Cardiac septum (tissue), 1 donor: ENCODE data around the gene PCYOX1L. TPM values are rescaled to one million over a fixed set of nuclear protein-coding genes. Genes with fewer than 3 reads are reported as not detected.
"Not testable (repeated sequence)": the region's sequence is repeated elsewhere in the genome, so short reads cannot be mapped to it uniquely, and the experiment has no call there.

Experiments used
- DNase-seq: peaks from one replicate; pipeline ENCODE4 v3.0.0-alpha.2; 2020; ENCODE audit warnings: low spot score
- intact Hi-C: fragments of 100-400 bp; cut with DNase I; formaldehyde crosslinking; loops from one replicate; pipeline ENCODE4 v1.14.0; 2022
- total RNA-seq: library from RNA; stranded (reverse); fragmentation: NEBNext Ultra II Directional; extraction: Animal tissue kit (Norgen Biotek cat#: 25700); gene quantifications from one replicate; pipeline ENCODE4 v1.2.1, GENCODE V29; 2021
- donor health status: DM: no; HTN: no; CAD: no.

Gene PCYOX1L
- total RNA-seq, 1 donor from 2014 or later: 4.3 TPM

DNA sequence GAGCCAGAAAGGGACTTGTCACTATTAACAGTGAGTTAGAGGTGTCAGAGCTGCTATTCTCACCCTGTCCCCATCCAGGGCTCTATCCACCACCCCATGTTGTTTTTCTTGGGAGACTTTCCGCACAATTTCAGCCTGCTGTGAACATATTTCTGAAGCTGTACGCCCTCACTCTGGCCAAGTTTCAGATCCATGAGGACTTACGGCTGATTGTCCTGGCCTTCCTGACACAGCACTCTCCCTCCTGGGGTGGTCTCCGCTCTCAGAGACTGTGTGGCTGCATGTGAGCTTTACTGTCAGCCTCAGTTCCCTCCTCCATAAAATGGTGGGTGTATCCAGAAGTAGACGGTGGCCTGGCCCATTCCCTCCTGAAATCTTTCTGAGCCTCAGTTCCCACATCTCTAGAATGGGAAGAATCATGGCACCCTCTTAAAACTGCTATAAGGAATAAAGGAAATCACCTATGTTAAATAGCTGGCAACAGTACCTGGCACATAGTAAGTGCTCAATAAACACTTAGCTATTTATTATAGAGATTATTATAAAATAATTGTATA, 22.1 kb downstream of the PCYOX1L start:
- intact Hi-C loops: loop anchor here (5.0 kb wide), 2 partner anchors 107 to 182 kb away; no protein-coding TSS in a partner anchor
- no peak for DNase-seq

GRCh38 chr5:149380466-149381121, 22.7 kb downstream of the PCYOX1L start:
- DNase-seq: peak; percentile 78

DNA sequence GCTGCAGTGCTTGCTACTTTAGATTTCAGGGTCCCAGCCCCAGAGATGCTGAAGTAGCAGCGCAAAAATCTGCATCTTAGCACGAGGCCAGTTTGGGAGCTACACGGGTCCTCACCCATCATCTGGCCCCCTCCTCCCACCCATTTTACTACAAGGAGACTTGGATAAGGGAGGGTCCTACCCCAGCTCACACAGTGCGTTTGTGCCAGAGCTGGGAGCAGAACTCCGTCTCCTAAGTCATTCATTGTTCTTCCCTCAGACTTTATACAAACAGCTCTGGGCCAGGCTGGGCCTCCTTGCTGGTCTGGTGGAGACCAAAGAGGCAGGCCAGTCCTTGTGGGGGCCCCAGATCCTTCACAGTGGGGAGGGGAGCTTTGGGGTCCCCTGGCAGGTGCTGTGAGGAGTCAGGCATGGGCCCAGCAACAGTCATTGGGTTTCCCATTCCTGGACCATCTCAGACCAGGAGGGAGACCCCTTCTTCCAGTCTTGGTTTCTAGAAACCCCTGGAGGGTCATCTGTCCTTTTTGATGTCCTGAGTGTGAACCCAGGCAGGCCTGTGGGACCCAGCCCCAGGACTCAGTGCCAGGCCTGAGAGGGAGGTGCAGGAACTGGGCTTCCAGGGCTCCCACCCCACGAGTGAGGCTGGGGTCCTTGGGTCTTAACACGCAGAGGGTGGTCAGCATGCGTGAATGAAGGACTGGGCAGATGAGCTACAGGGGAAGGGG, 23.6 kb downstream of the PCYOX1L start:
- intact Hi-C loops: loop anchor here (5.0 kb wide), 2 partner anchors 106 to 181 kb away; no protein-coding TSS in a partner anchor
- no peak for DNase-seq

More at GRCh38 chr5:149380466-149381121, 22.7 kb downstream of the PCYOX1L start:
- intact Hi-C loops: loop anchor here (5.0 kb wide), 2 partner anchors 107 to 182 kb away; no protein-coding TSS in a partner anchor

DNA sequence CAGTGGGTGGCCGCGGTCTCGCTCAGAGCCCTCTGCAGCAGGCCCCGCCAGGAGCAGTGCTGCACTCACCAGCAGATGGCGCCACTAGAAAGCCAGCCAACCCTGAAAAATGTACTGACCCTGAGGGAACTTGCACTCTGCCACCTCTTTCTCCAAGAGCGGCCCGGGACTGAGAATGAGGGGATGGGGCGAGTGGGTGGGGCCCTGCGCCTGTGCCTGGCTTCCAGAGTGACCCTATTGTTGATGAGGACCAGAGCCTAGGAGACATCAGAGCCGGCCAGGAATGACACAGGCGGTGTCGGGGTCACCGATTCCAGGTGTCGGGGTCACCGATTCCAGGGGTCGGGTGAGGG, 24.1 kb downstream of the PCYOX1L start:
- intact Hi-C loops: loop anchor here (1.0 to 5.0 kb wide), 3 partner anchors 49 to 180 kb away; no protein-coding TSS in a partner anchor
- peak; percentile 90 for DNase-seq

DNA sequence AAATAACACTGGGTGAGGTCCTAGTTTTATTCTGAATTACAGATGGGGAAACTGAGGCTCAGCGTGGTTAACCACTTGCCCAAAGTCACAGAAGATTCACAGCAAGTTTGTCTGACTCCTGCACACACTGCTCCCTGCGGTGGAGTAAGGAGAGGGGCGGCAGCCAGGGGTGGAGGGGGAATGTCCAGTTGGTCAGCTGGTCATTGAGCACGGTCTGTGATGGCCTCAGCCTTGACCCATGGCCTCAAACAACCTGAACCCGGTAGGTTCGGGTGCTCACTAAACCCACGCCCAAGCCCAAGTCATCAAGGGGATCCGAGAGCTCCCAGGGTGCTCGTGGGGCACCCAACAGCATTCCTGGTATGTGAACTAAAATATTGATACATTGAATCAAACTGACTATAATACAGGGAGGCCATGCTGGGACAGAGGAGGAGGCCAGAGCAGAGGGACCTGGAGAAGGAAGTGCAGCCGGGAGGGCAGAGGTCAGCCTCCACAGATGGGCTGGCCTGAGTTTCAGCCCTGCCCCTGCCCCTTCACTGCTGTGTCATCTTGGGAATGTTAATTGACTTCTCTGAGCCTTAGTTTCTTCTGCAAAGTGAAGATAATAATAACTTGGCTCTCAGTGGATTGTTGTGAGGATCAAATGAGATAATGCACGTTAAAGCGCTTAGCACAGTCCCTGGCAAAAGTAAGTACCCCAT, 24.8 kb downstream of the PCYOX1L start:
- intact Hi-C loops: loop anchor here (1.0 to 5.0 kb wide), 3 partner anchors 49 to 180 kb away; no protein-coding TSS in a partner anchor
- no peak for DNase-seq

DNA sequence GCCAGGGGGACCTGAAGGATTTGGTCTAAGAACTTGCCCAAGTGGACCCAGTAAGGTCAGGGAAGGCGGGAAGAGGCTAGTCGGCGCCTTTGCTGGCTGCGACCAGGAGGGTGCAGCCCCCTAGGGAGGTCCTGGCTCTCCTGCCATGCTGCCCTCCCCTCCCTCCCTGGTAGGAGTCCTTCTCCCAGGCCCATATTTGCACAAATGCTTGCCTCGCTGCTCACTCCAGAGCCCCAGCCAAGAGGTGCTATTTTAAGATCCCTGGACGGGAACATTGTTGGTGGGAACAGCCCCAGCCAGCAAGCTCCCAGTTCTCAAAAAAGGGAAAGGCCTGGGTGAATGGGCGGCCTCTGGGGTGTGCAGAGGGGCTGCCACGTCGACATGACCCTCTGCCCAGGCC, 25.6 kb downstream of the PCYOX1L start:
- no peak for DNase-seq
- intact Hi-C loops: loop anchor here (5.0 kb wide), 2 partner anchors 104 to 179 kb away; no protein-coding TSS in a partner anchor

DNA sequence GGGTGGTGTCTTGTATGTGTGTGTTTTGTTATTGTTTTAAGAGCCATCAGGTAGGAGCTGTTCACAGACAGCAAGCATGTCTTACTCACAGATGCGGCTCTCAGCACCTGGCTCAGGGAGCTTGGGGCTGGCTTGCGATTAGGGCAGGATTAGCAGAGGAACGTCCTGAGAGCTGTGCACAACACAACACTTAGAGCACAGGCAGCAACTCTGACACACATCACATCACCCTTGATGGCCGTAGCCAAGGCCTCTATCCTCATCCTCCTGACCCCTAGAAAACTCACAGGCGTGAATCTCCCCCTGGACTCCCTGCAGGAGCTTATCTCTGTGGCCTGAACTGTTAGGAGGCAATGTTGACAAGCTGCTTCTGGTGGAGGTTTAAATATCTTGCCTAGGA, 28.3 kb downstream of the PCYOX1L start:
- DNase-seq: no peak
- intact Hi-C loops: no loop called here

DNA sequence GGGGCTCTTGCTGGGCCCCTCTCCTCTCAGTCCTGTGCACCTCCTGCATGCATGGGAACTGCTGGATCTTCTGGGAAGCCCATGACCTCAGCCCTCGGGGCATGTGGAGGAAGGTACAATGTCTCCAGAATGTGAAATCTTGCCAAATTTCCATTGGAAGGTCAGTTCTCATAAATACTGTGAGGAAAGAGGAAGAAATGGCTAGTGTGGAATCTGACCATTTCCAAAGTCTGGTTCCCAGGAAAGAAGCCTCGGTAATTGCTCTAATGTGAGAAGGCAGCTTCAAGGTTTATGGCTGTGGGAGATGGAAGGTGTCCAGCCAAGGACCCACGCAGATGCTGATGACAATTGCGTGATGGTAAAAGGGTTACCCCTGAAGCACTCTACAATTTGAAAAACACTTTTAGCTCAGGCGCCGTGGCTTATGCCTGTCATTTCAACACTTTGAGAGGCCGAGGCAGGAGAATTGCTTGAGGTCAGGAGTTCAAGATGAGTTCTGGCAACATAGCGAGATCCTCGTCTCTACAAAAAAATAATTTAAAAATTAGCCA, 29.3 kb downstream of the PCYOX1L start:
- intact Hi-C loops: no loop called here
- DNase-seq: no peak

DNA sequence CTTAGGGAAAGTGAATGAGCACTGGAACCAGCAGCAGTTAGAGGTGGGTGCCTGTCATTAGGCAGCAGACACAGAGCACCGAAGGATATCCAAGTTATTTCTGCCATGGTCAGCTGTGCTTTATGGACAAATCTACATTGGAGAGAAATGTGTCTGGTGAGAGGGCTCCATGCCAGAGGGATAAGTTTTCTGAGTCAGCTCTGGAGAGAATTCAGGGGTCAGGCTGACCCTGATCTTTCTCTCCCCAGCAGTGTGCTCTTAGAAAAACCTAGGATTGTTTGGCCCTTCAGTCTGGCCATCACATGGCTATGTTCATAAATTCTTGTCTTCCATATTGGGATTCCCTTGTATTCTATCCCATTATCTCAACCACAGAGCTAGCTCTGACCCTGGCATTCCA, 30.1 kb downstream of the PCYOX1L start:
- intact Hi-C loops: no loop called here
- DNase-seq: no peak

- no peak for DNase-seq
- intact Hi-C loops: no loop called here
These were observed 30.8 kb downstream of the PCYOX1L start for GRCh38 chr5:149388498-149389190.

DNA sequence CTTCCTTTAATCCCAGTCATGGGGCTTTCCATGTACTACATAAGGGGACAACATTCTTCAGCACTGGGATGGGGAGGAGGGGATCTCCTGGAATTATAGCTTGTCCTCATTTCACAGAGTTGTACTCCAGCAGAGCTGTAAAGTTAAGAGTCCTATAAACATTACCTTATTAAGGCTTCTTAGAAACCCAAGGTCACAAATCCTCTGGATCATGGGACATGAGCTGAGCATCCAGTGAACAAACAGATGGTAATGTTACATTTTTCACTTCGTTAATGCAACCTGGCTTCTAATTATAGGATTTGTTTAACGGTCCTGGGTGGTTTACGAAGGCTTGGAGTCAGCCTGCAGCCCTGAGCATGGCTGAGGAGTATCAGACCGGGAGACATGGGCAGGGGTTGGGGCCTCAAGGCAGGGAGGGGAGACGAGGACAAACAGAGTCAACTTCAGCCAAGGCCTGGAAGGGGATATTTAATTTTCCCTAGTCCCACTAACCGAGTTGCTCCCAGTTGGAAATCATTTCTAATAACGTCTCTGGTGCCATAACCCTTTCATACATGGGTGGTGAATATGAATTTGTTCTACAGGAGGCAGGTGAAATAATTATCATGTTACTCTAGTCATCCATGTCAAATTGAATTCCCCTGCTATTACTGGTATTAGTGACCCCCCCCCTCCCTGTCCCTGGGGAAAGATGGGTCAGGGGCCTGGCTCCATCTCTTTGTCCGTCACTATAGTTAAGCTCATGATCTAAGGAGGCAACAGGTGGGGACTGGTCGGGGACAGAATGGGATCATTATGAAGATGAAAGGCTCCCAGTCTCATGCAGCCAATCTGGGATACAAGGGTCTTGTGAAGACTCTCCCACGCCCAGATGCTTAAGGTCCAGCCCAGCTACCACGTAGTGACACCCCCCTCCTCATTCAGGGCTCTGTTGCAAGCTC, 32.0 kb downstream of the PCYOX1L start:
- intact Hi-C loops: no loop called here
- no peak for DNase-seq

GRCh38 chr5:149391076-149391475, 33.2 kb downstream of the PCYOX1L start:
- intact Hi-C loops, DNase-seq: not testable (repeated sequence)

- peak; percentile 31 for DNase-seq
- intact Hi-C loops: no loop called here
These were observed 33.7 kb downstream of the PCYOX1L start for GRCh38 chr5:149391524-149391923.

GRCh38 chr5:149392718-149393117, 34.9 kb downstream of the PCYOX1L start:
- intact Hi-C loops: no loop called here
- no peak for DNase-seq

GRCh38 chr5:149394996-149395395, 37.1 kb downstream of the PCYOX1L start:
- intact Hi-C loops, DNase-seq: not testable (repeated sequence)

DNA sequence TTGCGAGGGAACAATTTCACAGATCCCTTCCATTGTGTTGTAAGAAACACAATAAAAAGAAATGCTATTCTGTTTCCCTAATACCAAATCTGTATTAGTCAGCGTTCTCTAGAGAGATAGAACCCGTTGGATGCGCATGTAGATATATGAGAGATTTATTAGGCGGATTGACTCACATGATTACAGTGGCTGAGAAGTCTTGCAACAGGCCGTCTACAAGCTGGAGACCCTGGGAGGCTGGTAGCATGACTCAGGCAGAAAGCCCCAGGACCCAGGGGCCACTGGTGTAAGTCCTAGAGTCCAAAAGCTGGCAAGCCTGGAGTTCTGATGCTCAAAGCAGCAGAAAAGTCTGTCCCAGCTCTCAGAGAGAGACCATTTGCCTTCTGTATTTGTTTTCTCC, 39.7 kb downstream of the PCYOX1L start:
- no peak for DNase-seq
- intact Hi-C loops: no loop called here

GRCh38 chr5:149398747-149399266, 41.0 kb downstream of the PCYOX1L start:
- DNase-seq, intact Hi-C loops: not testable (repeated sequence)

GRCh38 chr5:149399775-149400174, 41.9 kb downstream of the PCYOX1L start:
- intact Hi-C loops: no loop called here
- no peak for DNase-seq
